Vagina (tissue), 2 donors: ENCODE results near the gene SLC6A1.

Experiments
- CTCF ChIP-seq, 3 experiments: fragments of 450-650 bp in 2 of 3; fragments of 200-600 bp in 1 of 3; sonication (generic) in 1 of 3; IDR thresholded peaks; one replicate each; pipeline ENCODE4 v1.5.1; 2017 to 2019; ENCODE audit warnings: antibody characterized with exemption in 3 of 3, mild to moderate bottlenecking in 2 of 3, moderate library complexity in 2 of 3
- POLR2A ChIP-seq, 2 donors: fragments of 450-650 bp; IDR thresholded peaks; one replicate each; pipeline ENCODE4 v1.6.1; 2017; ENCODE audit warnings: antibody characterized with exemption in 2 of 2, mild to moderate bottlenecking in 2 of 2, moderate library complexity in 2 of 2

DNA sequence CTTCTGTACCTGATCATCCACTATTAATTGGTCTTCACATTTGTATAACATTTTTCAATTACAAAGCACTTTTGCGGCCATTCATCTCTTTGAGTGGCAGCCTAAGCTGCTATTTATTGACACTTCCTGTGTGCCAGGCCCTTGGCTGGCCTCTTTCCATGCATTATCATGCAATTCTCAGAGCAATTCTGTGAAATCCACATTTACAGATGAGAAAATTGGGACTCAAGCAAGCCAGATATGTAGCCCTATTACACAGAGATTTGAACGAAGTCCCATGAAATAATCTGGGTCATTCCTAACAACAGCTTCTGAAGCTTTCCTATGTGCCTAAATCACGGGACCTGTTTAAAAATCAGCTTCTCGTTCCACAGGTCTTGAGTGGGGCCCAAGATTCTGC, 17.4 kb downstream of the SLC6A1 start:
- TF ChIP-seq CTCF (IDR thresholded peaks at IDR 0.05) = no peak
- no peak for TF ChIP-seq POLR2A (IDR thresholded peaks at IDR 0.05)
